ENCODE measurements around the gene XPR1. TPM values are rescaled to one million over a fixed set of nuclear protein-coding genes. Genes with fewer than 3 reads are reported as not detected.

Gene XPR1
- total RNA-seq, 1 experiment from 2014 or later, result 19.9 TPM

GRCh38 chr1:180720753-180721152 is 88.9 kb downstream of the XPR1 start:
- no TSS peak for BruUV-seq (replicated peaks)

GRCh38 chr1:180722586-180722985 is 90.8 kb downstream of the XPR1 start:
- no peak for ATAC-seq
- no peak overlapping the region for H3K9ac ChIP-seq (ENCODE audit: low read length)
- H3K36me3 ChIP-seq (ENCODE audit: control insufficient read depth in 1 of 2, insufficient read depth in 2 of 2, low read length in 2 of 2), result no peaks in the 10 kb centered on the region
- ChIA-PET CTCF (no interaction called here), RAD21 (ENCODE audit: low non-redundant PET in 1 of 2, low total read pairs in 2 of 2, uncharacterized antibody in 2 of 2, unreplicated experiment in 2 of 2) (no interaction called here), POLR2A (no interaction called here)
- no TSS peak for BruUV-seq (replicated peaks)
- H2AFZ ChIP-seq (ENCODE audit: low read depth, low read length, poor library complexity, severe bottlenecking), result no peak overlapping the region
- H3K27me3 ChIP-seq (ENCODE audit: insufficient read depth, low read length), result no peaks in the 10 kb centered on the region
- DNase-seq (ENCODE audit: low read depth, low spot score), result no peak
- peaks cover 7 to 9% of the 10 kb centered on the region in 2 experiments; a peak in 3 of 4 replicates for H3K4me1 ChIP-seq (ENCODE audit: control insufficient read depth in 1 of 2, insufficient read depth in 2 of 2, low read length in 2 of 2)
- intact Hi-C loops (cut with micrococcal nuclease), result no loop called here
- no peak overlapping the region for H3K4me3 ChIP-seq (replicated peaks in 1 of 2; ENCODE audit: low read depth in 1 of 2, low read length in 2 of 2)
- no peaks in the 10 kb centered on the region for H3K9me2 ChIP-seq (ENCODE audit: insufficient read depth)
- TF ChIP-seq JUND (IDR thresholded peaks at IDR 0.05) (no peak), POLR2AphosphoS5 (IDR thresholded peaks at IDR 0.05; ENCODE audit: low read depth, low read length) (no peak), EZH2 (IDR thresholded peaks at IDR 0.05) (no peak), POLR2A (IDR thresholded peaks at IDR 0.05; ENCODE audit: borderline replicate concordance, extremely low read depth, insufficient read depth, insufficient read length) (no peak), RAD21 (IDR thresholded peaks at IDR 0.05; ENCODE audit: low read depth) (no peak), ZFX (IDR thresholded peaks at IDR 0.05) (no peak)
- TF ChIP-seq, protein P1, sequence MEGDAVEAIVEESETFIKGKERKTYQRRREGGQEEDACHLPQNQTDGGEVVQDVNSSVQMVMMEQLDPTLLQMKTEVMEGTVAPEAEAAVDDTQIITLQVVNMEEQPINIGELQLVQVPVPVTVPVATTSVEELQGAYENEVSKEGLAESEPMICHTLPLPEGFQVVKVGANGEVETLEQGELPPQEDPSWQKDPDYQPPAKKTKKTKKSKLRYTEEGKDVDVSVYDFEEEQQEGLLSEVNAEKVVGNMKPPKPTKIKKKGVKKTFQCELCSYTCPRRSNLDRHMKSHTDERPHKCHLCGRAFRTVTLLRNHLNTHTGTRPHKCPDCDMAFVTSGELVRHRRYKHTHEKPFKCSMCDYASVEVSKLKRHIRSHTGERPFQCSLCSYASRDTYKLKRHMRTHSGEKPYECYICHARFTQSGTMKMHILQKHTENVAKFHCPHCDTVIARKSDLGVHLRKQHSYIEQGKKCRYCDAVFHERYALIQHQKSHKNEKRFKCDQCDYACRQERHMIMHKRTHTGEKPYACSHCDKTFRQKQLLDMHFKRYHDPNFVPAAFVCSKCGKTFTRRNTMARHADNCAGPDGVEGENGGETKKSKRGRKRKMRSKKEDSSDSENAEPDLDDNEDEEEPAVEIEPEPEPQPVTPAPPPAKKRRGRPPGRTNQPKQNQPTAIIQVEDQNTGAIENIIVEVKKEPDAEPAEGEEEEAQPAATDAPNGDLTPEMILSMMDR (IDR thresholded peaks at IDR 0.05 in 2 of 3, conservative IDR thresholded peaks at IDR 0.05 in 1 of 3; ENCODE audit: borderline replicate concordance in 1 of 3, insufficient read depth in 1 of 3, low read depth in 2 of 3, low read length in 2 of 3), result no peak
- TF ChIP-seq, protein P2, sequence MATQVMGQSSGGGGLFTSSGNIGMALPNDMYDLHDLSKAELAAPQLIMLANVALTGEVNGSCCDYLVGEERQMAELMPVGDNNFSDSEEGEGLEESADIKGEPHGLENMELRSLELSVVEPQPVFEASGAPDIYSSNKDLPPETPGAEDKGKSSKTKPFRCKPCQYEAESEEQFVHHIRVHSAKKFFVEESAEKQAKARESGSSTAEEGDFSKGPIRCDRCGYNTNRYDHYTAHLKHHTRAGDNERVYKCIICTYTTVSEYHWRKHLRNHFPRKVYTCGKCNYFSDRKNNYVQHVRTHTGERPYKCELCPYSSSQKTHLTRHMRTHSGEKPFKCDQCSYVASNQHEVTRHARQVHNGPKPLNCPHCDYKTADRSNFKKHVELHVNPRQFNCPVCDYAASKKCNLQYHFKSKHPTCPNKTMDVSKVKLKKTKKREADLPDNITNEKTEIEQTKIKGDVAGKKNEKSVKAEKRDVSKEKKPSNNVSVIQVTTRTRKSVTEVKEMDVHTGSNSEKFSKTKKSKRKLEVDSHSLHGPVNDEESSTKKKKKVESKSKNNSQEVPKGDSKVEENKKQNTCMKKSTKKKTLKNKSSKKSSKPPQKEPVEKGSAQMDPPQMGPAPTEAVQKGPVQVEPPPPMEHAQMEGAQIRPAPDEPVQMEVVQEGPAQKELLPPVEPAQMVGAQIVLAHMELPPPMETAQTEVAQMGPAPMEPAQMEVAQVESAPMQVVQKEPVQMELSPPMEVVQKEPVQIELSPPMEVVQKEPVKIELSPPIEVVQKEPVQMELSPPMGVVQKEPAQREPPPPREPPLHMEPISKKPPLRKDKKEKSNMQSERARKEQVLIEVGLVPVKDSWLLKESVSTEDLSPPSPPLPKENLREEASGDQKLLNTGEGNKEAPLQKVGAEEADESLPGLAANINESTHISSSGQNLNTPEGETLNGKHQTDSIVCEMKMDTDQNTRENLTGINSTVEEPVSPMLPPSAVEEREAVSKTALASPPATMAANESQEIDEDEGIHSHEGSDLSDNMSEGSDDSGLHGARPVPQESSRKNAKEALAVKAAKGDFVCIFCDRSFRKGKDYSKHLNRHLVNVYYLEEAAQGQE (IDR thresholded peaks at IDR 0.05; ENCODE audit: low read depth), result no peak
- H3K4me2 ChIP-seq (ENCODE audit: low read length), result no peak overlapping the region
- H4K20me1 ChIP-seq (ENCODE audit: insufficient read depth), result no peaks in the 10 kb centered on the region
- H3K9me3 ChIP-seq (ENCODE audit: control insufficient read depth in 1 of 2, insufficient read depth in 1 of 2, low read depth in 1 of 2, low read length in 2 of 2), result no peaks in the 10 kb centered on the region
- H3K79me2 ChIP-seq (ENCODE audit: insufficient read depth, low read length), result no peaks in the 10 kb centered on the region; the same call in 1 of the 2 replicates
- H3K27ac ChIP-seq (ENCODE audit: low read depth, low read length), result no peak overlapping the region

More at GRCh38 chr1:180720753-180721152, 88.9 kb downstream of the XPR1 start:
- Histone ChIP-seq H3K79me2 (ENCODE audit: insufficient read depth, low read length) (no peaks in the 10 kb centered on the region; the same call in 1 of the 2 replicates), H3K9ac (ENCODE audit: low read length) (no peak overlapping the region), H3K4me2 (ENCODE audit: low read length) (peak overlapping the region; percentile 24; the same call in 1 of the 2 replicates), H4K20me1 (ENCODE audit: insufficient read depth) (no peaks in the 10 kb centered on the region), H3K36me3 (ENCODE audit: control insufficient read depth in 1 of 2, insufficient read depth in 2 of 2, low read length in 2 of 2) (no peaks in the 10 kb centered on the region), H2AFZ (ENCODE audit: low read depth, low read length, poor library complexity, severe bottlenecking) (no peak overlapping the region), H3K27me3 (ENCODE audit: insufficient read depth, low read length) (no peaks in the 10 kb centered on the region), H3K4me1 (ENCODE audit: control insufficient read depth in 1 of 2, insufficient read depth in 2 of 2, low read length in 2 of 2) (peaks cover 7 to 9% of the 10 kb centered on the region in 2 experiments; a peak in 3 of 4 replicates), H3K27ac (ENCODE audit: low read depth, low read length) (no peak overlapping the region), H3K9me2 (ENCODE audit: insufficient read depth) (no peaks in the 10 kb centered on the region), H3K4me3 (replicated peaks in 1 of 2; ENCODE audit: low read depth in 1 of 2, low read length in 2 of 2) (no peak overlapping the region), H3K9me3 (ENCODE audit: control insufficient read depth in 1 of 2, insufficient read depth in 1 of 2, low read depth in 1 of 2, low read length in 2 of 2) (no peaks in the 10 kb centered on the region)
- DNase-seq (ENCODE audit: low read depth, low spot score), result no peak
- intact Hi-C loops (cut with micrococcal nuclease), result no loop called here
- CTCF ChIA-PET, result no interaction called here
- POLR2A ChIA-PET, result no interaction called here
- RAD21 ChIA-PET (ENCODE audit: low non-redundant PET in 1 of 2, low total read pairs in 2 of 2, uncharacterized antibody in 2 of 2, unreplicated experiment in 2 of 2), result no interaction called here
- TF ChIP-seq EZH2phosphoT487 (IDR thresholded peaks at IDR 0.05; ENCODE audit: borderline replicate concordance), result no peak
- no peak; the same call in 1 of the 2 replicates for TF ChIP-seq FOSL1 (IDR thresholded peaks at IDR 0.05; ENCODE audit: low read depth)
- TF ChIP-seq CBX3 (IDR thresholded peaks at IDR 0.05; ENCODE audit: low read depth), result no peak
- TF ChIP-seq EZH2 (IDR thresholded peaks at IDR 0.05), result no peak
- no peak for TF ChIP-seq ZNF274 (IDR thresholded peaks at IDR 0.05; ENCODE audit: low read depth, low read length)
- no peak for TF ChIP-seq JUND (IDR thresholded peaks at IDR 0.05)
- TF ChIP-seq POLR2AphosphoS5 (IDR thresholded peaks at IDR 0.05; ENCODE audit: low read depth, low read length), result no peak
- TF ChIP-seq SP1 (IDR thresholded peaks at IDR 0.05; ENCODE audit: low read depth), result no peak
- TF ChIP-seq RAD21 (IDR thresholded peaks at IDR 0.05; ENCODE audit: low read depth), result no peak
- ATAC-seq, result no peak

All from HCT116 (cell line).